Trophoblast cell (in vitro differentiated cells and primary cell): ENCODE measurements around the gene BAAT.

Experiments
- DNase-seq, 2 donors: peaks; one replicate each; pipeline ENCODE4 v3.0.0-alpha.2; 2016
- H2AFZ ChIP-seq: 2 replicates; pipeline ENCODE4 v1.6.1; 2013; ENCODE audit warnings: low read length, moderate library complexity, mild to moderate bottlenecking; ENCODE audit not compliant: insufficient read depth, poor library complexity
- H2AK5ac ChIP-seq: 2 replicates; pipeline ENCODE4 v1.6.1; 2013; ENCODE audit warnings: mild to moderate bottlenecking, low read length
- H2BK120ac ChIP-seq: 2 replicates; pipeline ENCODE4 v1.6.1; 2013; ENCODE audit warnings: low read length, mild to moderate bottlenecking, moderate library complexity; ENCODE audit not compliant: insufficient read depth, poor library complexity
- H2BK12ac ChIP-seq: 2 replicates; pipeline ENCODE4 v1.6.1; 2013; ENCODE audit warnings: mild to moderate bottlenecking, low read length, moderate library complexity
- H2BK5ac ChIP-seq: 2 replicates; pipeline ENCODE4 v1.6.1; 2013; ENCODE audit warnings: low read length, low read depth, moderate library complexity, mild to moderate bottlenecking; ENCODE audit not compliant: poor library complexity
- H3K14ac ChIP-seq: 2 replicates; pipeline ENCODE4 v1.6.1; 2013; ENCODE audit warnings: mild to moderate bottlenecking, low read length
- H3K18ac ChIP-seq: 2 replicates; pipeline ENCODE4 v1.6.1; 2013; ENCODE audit warnings: mild to moderate bottlenecking, low read length
- H3K23ac ChIP-seq: 2 replicates; pipeline ENCODE4 v1.6.1; 2013; ENCODE audit warnings: low read length
- H3K27ac ChIP-seq: 2 replicates; pipeline ENCODE4 v1.5.1; 2013; ENCODE audit warnings: low read depth, mild to moderate bottlenecking, inconsistent platforms, low read length, moderate library complexity
- H3K27me3 ChIP-seq: 2 replicates; pipeline ENCODE4 v1.6.1; 2013; ENCODE audit warnings: inconsistent platforms, mild to moderate bottlenecking, low read length, moderate library complexity; ENCODE audit not compliant: insufficient read depth
- H3K36me3 ChIP-seq, 2 experiments: 1 replicate in 1 of 2; 2 replicates in 1 of 2; pipeline ENCODE4 v1.6.1; 2013; ENCODE audit warnings: low read length in 2 of 2, mild to moderate bottlenecking in 2 of 2, moderate library complexity in 1 of 2; ENCODE audit not compliant: insufficient read depth in 2 of 2, control insufficient read depth in 1 of 2
- H3K4ac ChIP-seq: 2 replicates; pipeline ENCODE4 v1.6.1; 2013; ENCODE audit warnings: low read depth, mild to moderate bottlenecking, low read length, moderate library complexity
- H3K4me1 ChIP-seq, 2 experiments: 1 replicate in 1 of 2; 2 replicates in 1 of 2; pipeline ENCODE4 v1.6.1; 2013; ENCODE audit warnings: low read length in 2 of 2, mild to moderate bottlenecking in 2 of 2, moderate library complexity in 1 of 2; ENCODE audit not compliant: insufficient read depth in 2 of 2, control insufficient read depth in 1 of 2
- H3K4me2 ChIP-seq: 2 replicates; pipeline ENCODE4 v1.6.1; 2013; ENCODE audit warnings: inconsistent platforms, mild to moderate bottlenecking, low read length, moderate library complexity
- H3K4me3 ChIP-seq: 2 replicates; pipeline ENCODE4 v1.5.1; 2013; ENCODE audit warnings: mild to moderate bottlenecking, low read depth, low read length, inconsistent platforms
- H3K79me1 ChIP-seq: one replicate; pipeline ENCODE4 v1.6.1; 2013; ENCODE audit warnings: low read length
- H3K79me2 ChIP-seq: 2 replicates; pipeline ENCODE4 v1.6.1; 2013; ENCODE audit warnings: low read length, mild to moderate bottlenecking; ENCODE audit not compliant: control insufficient read depth, insufficient read depth, poor library complexity
- H3K9ac ChIP-seq: 2 replicates; pipeline ENCODE4 v1.6.1; 2013; ENCODE audit warnings: mild to moderate bottlenecking, low read length
- H3K9me3 ChIP-seq: 2 replicates; pipeline ENCODE4 v1.6.1; 2013; ENCODE audit warnings: low read depth, mild to moderate bottlenecking, control low read depth, inconsistent platforms, low read length; ENCODE audit not compliant: insufficient read depth
- H4K12ac ChIP-seq: 2 replicates; pipeline ENCODE4 v1.6.1; 2013; ENCODE audit warnings: low read depth, mild to moderate bottlenecking, low read length, moderate library complexity
- H4K8ac ChIP-seq: 2 replicates; pipeline ENCODE4 v1.6.1; 2013; ENCODE audit warnings: low read depth, mild to moderate bottlenecking, low read length, moderate library complexity
- H4K91ac ChIP-seq: one replicate; pipeline ENCODE4 v1.6.1; 2013; ENCODE audit warnings: low read depth, mild to moderate bottlenecking, low read length, moderate library complexity
- WGBS: extraction: QIAGEN DNeasy Blood & Tissue Kit; methylation state at CpG from one replicate; pipeline ENCODE4 v1.1.7; 2013; ENCODE audit warnings: missing lambda C conversion rate; ENCODE audit not compliant: insufficient read length, insufficient coverage; ENCODE audit errors: extremely low coverage; 5-methylcytosine and 5-hydroxymethylcytosine counted together

Gene BAAT

GRCh38 chr9:101362450-101362849, 22.4 kb downstream of the BAAT start:
- H3K4me2 ChIP-seq: no peak overlapping the region
- H3K36me3 ChIP-seq: no peaks in the 10 kb centered on the region
- H4K91ac ChIP-seq: no peak overlapping the region
- peaks cover 3% of the 10 kb centered on the region for H3K9me3 ChIP-seq
- H3K9ac ChIP-seq: no peak overlapping the region
- no peak overlapping the region for H3K4me3 ChIP-seq
- no peak overlapping the region for H3K18ac ChIP-seq
- H3K14ac ChIP-seq: no peak overlapping the region
- H2BK12ac ChIP-seq: no peak overlapping the region
- H3K23ac ChIP-seq: no peak overlapping the region
- no peak overlapping the region for H2AK5ac ChIP-seq
- H3K27me3 ChIP-seq: no peaks in the 10 kb centered on the region
- no peaks in the 10 kb centered on the region for H3K79me1 ChIP-seq
- H2BK5ac ChIP-seq: no peak overlapping the region
- H3K4ac ChIP-seq: no peak overlapping the region
- no peak overlapping the region for H2AFZ ChIP-seq
- H3K79me2 ChIP-seq: no peaks in the 10 kb centered on the region
- no peaks in the 10 kb centered on the region for H3K4me1 ChIP-seq
- no CpG with 5 or more reads among the region's 5 CpGs for whole genome bisulfite sequencing
- DNase-seq: no peak
- no peak overlapping the region for H3K27ac ChIP-seq
- no peak overlapping the region for H2BK120ac ChIP-seq
- H4K8ac ChIP-seq: no peak overlapping the region
- H4K12ac ChIP-seq: no peak overlapping the region

GRCh38 chr9:101360647-101361046, 24.2 kb downstream of the BAAT start:
- Histone ChIP-seq H3K9me3 (peaks cover 6% of the 10 kb centered on the region), H2BK12ac (no peak overlapping the region)

GRCh38 chr9:101359679-101360078, 25.1 kb downstream of the BAAT start:
- Histone ChIP-seq H3K27me3 (no peaks in the 10 kb centered on the region), H3K18ac (no peak overlapping the region), H3K4me3 (no peak overlapping the region), H4K12ac (no peak overlapping the region), H3K9ac (no peak overlapping the region), H2BK5ac (no peak overlapping the region), H3K79me2 (no peaks in the 10 kb centered on the region), H2AK5ac (no peak overlapping the region), H3K23ac (no peak overlapping the region), H3K4me1 (no peaks in the 10 kb centered on the region), H2BK12ac (no peak overlapping the region), H3K36me3 (no peaks in the 10 kb centered on the region), H3K4me2 (no peak overlapping the region), H3K4ac (no peak overlapping the region), H4K8ac (no peak overlapping the region), H2BK120ac (no peak overlapping the region), H3K79me1 (no peaks in the 10 kb centered on the region), H2AFZ (no peak overlapping the region), H3K14ac (no peak overlapping the region), H3K9me3 (peaks cover 8% of the 10 kb centered on the region), H4K91ac (no peak overlapping the region), H3K27ac (no peak overlapping the region)
- no peak for DNase-seq
- WGBS: no CpG with 5 or more reads among the region's 1 CpG

More at GRCh38 chr9:101360647-101361046, 24.2 kb downstream of the BAAT start:
- Histone ChIP-seq H3K79me1 (no peaks in the 10 kb centered on the region), H3K27me3 (no peaks in the 10 kb centered on the region), H3K14ac (no peak overlapping the region), H3K9ac (no peak overlapping the region), H3K36me3 (no peaks in the 10 kb centered on the region), H2AFZ (no peak overlapping the region), H3K18ac (no peak overlapping the region), H3K4me1 (no peaks in the 10 kb centered on the region), H3K23ac (no peak overlapping the region), H3K79me2 (no peaks in the 10 kb centered on the region), H2BK120ac (no peak overlapping the region), H3K4ac (no peak overlapping the region), H4K91ac (no peak overlapping the region), H3K27ac (no peak overlapping the region), H3K4me2 (no peak overlapping the region), H3K4me3 (no peak overlapping the region), H4K12ac (no peak overlapping the region), H4K8ac (no peak overlapping the region), H2AK5ac (no peak overlapping the region), H2BK5ac (no peak overlapping the region)
- DNase-seq: no peak

- Histone ChIP-seq H3K9ac (no peak overlapping the region), H2BK12ac (no peak overlapping the region), H3K4me1 (no peaks in the 10 kb centered on the region), H3K27ac (no peak overlapping the region), H4K91ac (no peak overlapping the region), H3K18ac (no peak overlapping the region), H3K27me3 (no peaks in the 10 kb centered on the region), H2BK5ac (no peak overlapping the region), H2BK120ac (no peak overlapping the region), H3K9me3 (peaks cover 8% of the 10 kb centered on the region), H3K23ac (no peak overlapping the region), H3K36me3 (no peaks in the 10 kb centered on the region), H3K79me1 (no peaks in the 10 kb centered on the region), H2AFZ (no peak overlapping the region), H3K14ac (no peak overlapping the region), H2AK5ac (no peak overlapping the region), H3K79me2 (no peaks in the 10 kb centered on the region), H3K4me3 (peak overlapping the region; percentile 40), H4K8ac (no peak overlapping the region), H3K4me2 (no peak overlapping the region), H4K12ac (no peak overlapping the region), H3K4ac (no peak overlapping the region)
- DNase-seq: no peak
- WGBS: no CpG with 5 or more reads among the region's 1 CpG
These were observed 28.2 kb downstream of the BAAT start for GRCh38 chr9:101356619-101357018.
